GM23248 (cell line): Measurements from ENCODE around the gene SOAT1.

Experiments used
- EZH2 ChIP-seq: fragments of 200-600 bp; sonication (generic); IDR thresholded peaks from 2 replicates; pipeline ENCODE4 v1.6.1; 2018; ENCODE audit warnings: antibody characterized with exemption, mild to moderate bottlenecking; ENCODE audit not compliant: insufficient read depth, poor library complexity, severe bottlenecking
- EZH2phosphoT487 ChIP-seq: fragments of 200-600 bp; sonication (generic); IDR thresholded peaks from 2 replicates; pipeline ENCODE4 v1.6.1; 2018; ENCODE audit warnings: antibody characterized with exemption, moderate library complexity, mild to moderate bottlenecking, low read depth; ENCODE audit not compliant: insufficient read depth

DNA sequence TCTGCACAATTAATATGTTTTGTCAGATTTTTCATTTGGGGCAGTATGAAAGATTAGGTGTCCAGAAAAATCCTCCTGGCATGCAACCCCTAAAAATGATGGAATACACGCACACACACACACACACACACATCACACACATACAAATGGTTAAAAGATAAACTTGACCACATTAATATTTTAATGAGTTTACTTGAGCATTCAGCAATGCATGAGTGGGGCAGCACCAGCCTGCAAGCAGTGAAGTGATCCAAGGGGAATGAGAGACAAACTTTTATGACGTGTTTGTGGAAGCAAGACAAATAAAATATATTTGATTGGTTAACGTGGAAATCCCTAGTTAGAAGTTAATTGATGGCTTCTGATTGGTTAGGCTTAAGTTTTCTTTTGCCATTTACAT lies 29.1 kb upstream of the SOAT1 start:
- no peak for TF ChIP-seq EZH2
- no peak for TF ChIP-seq EZH2phosphoT487
